HepG2 (cell line): ENCODE data around the gene MECR. TPM values are rescaled to one million over a fixed set of nuclear protein-coding genes. Genes with fewer than 3 reads are reported as not detected.
A peak's percentile ranks its signal among the peaks of the same experiment; 100 is the strongest.

Experiments
- ATAC-seq: fragments of 200-7000 bp; cut with Tn5 transposase; 3 replicates; pipeline ENCODE4 v1.9.1; 2020; ENCODE audit warnings: mild to moderate bottlenecking, moderate library complexity
- BruUV-seq: library from RNA; stranded (reverse); fragments of 400-500 nt; replicated peaks from 2 replicates; lab custom pipeline; 2021; lab: Mats Ljungman, UMichigan
- CTCF ChIA-PET: fragments of 300-600 bp; formaldehyde crosslinking; extraction: SDS; loops from one replicate; lab custom pipeline; 2021; ENCODE audit warnings: low total read pairs, inconsistent platforms, low intra/inter-chr PET ratio; lab: Yijun Ruan, JAX
- POLR2A ChIA-PET: fragments of 350-600 bp; sonication (Branson Sonifier 250); formaldehyde crosslinking; loops from one replicate; lab custom pipeline; 2020; ENCODE audit warnings: antibody characterized with exemption, inconsistent platforms; lab: Yijun Ruan, JAX
- DNase-seq: peaks from one replicate; pipeline ENCODE4 v3.0.0-alpha.2; 2015; ENCODE audit warnings: low spot score
- FAIRE-seq: peaks from 3 replicates; lab custom pipeline; 2011; peaks lifted over from hg19 to GRCh38; lab: Jason Lieb, UNC
- H2AFZ ChIP-seq: one replicate; pipeline ENCODE4 v1.6.1; 2011; ENCODE audit warnings: low read length, inconsistent platforms
- H3K27ac ChIP-seq: fragments of 300-600 bp; 3 replicates; pipeline ENCODE4 v1.8.0; 2011; ENCODE audit warnings: mixed run types, mild to moderate bottlenecking, mixed read lengths, low read length, inconsistent platforms; ENCODE audit not compliant: insufficient read depth; ENCODE audit errors: extremely low read length
- H3K27me3 ChIP-seq, 2 experiments: fragments of 200-600 bp in 1 of 2; 2 replicates in 1 of 2; 3 replicates in 1 of 2; pipeline versions ENCODE4 v1.6.0 to v1.8.0; 2011; ENCODE audit warnings: low read length in 2 of 2, mild to moderate bottlenecking in 2 of 2, moderate library complexity in 2 of 2, inconsistent platforms in 1 of 2; ENCODE audit not compliant: insufficient read depth in 2 of 2, control insufficient read depth in 1 of 2
- H3K36me3 ChIP-seq, 2 experiments: fragments of 200-600 bp in 1 of 2; replicated peaks in 1 of 2; 2 replicates in 1 of 2; 3 replicates in 1 of 2; pipeline versions ENCODE4 v1.5.1 to v1.8.0; 2011; ENCODE audit warnings: low read length in 2 of 2, inconsistent platforms in 1 of 2; ENCODE audit not compliant: insufficient read depth in 2 of 2, control insufficient read depth in 1 of 2
- H3K4me1 ChIP-seq: 2 replicates; pipeline ENCODE4 v1.5.1; 2012; ENCODE audit warnings: low read length, inconsistent platforms; ENCODE audit not compliant: insufficient read depth
- H3K4me2 ChIP-seq: 2 replicates; pipeline ENCODE4 v1.6.0; 2011; ENCODE audit warnings: low read depth, low read length, inconsistent platforms
- H3K4me3 ChIP-seq, 3 experiments: fragments of 200-600 bp in 1 of 3; sonication (generic), shearing (Covaris generic) in 1 of 3; replicated peaks in 1 of 3; 2 replicates each; pipeline ENCODE4 v1.5.1; 2011 to 2016; ENCODE audit warnings: low read length in 3 of 3, inconsistent platforms in 2 of 3, low read depth in 2 of 3, mild to moderate bottlenecking in 2 of 3, control low read depth in 1 of 3, mixed read lengths in 1 of 3; ENCODE audit not compliant: insufficient read depth in 1 of 3
- H3K79me2 ChIP-seq: one replicate; pipeline ENCODE4 v1.6.1; 2011; ENCODE audit warnings: low read length, inconsistent platforms; ENCODE audit not compliant: insufficient read depth
- H3K9ac ChIP-seq: 2 replicates; pipeline ENCODE4 v1.6.0; 2011; ENCODE audit warnings: mild to moderate bottlenecking, low read depth, low read length, inconsistent platforms; ENCODE audit not compliant: insufficient read depth
- H3K9me3 ChIP-seq: 2 replicates; pipeline ENCODE4 v1.5.1; 2012; ENCODE audit warnings: mild to moderate bottlenecking, low read length
- H4K20me1 ChIP-seq: 2 replicates; pipeline ENCODE4 v1.6.0; 2011; ENCODE audit warnings: inconsistent platforms, mild to moderate bottlenecking, low read length, moderate library complexity; ENCODE audit not compliant: insufficient read depth
- AKNA ChIP-seq: sonication (generic); formaldehyde crosslinking; IDR thresholded peaks from 2 replicates; pipeline ENCODE4 v1.4.0; 2020; ENCODE audit warnings: missing genetic modification reagents, borderline replicate concordance
- DMAP1 ChIP-seq: IDR thresholded peaks from 2 replicates; pipeline ENCODE4 v1.6.1; 2016
- ELF1 ChIP-seq: sonication (generic); formaldehyde crosslinking; IDR thresholded peaks from 2 replicates; pipeline ENCODE4 v1.4.0; 2020; ENCODE audit warnings: missing genetic modification reagents
- EZH2 ChIP-seq: conservative IDR thresholded peaks from 2 replicates; pipeline ENCODE4 v1.6.1; 2012; ENCODE audit warnings: mild to moderate bottlenecking, low read depth, low read length, moderate library complexity
- GRHL1 ChIP-seq: sonication (generic); formaldehyde crosslinking; conservative IDR thresholded peaks from 2 replicates; pipeline ENCODE4 v1.8.0; 2022; ENCODE audit warnings: missing genetic modification reagents
- PRDM15 ChIP-seq: sonication (generic); formaldehyde crosslinking; IDR thresholded peaks from 2 replicates; pipeline ENCODE4 v1.4.0; 2020; ENCODE audit warnings: missing genetic modification reagents
- RBM22 ChIP-seq: fragments of 200-400 bp; formaldehyde crosslinking; optimal IDR thresholded peaks from 2 replicates; pipeline ENCODE3; 2017; ENCODE audit warnings: mild to moderate bottlenecking, low read length, moderate library complexity
- SP4 ChIP-seq: sonication (generic); formaldehyde crosslinking; IDR thresholded peaks from 2 replicates; pipeline ENCODE4 v1.8.1; 2023; ENCODE audit warnings: mild to moderate bottlenecking, missing genetic modification reagents
- TAF15 ChIP-seq: fragments of 200-400 bp; formaldehyde crosslinking; IDR thresholded peaks from one replicate; pipeline ENCODE4 v1.6.1; 2018; ENCODE audit warnings: mild to moderate bottlenecking, low read depth, low read length; ENCODE audit not compliant: poor library complexity, severe bottlenecking
- ZNF230 ChIP-seq: sonication (generic); formaldehyde crosslinking; IDR thresholded peaks from 2 replicates; pipeline ENCODE4 v1.4.0; 2020; ENCODE audit warnings: mild to moderate bottlenecking, missing genetic modification reagents
- WGBS: methylation state at CpG from one replicate; pipeline ENCODE4 v1.1.6; 2017; ENCODE audit warnings: low lambda C conversion rate; 5-methylcytosine and 5-hydroxymethylcytosine counted together
- in situ Hi-C: cut with HindIII; loops from 2 replicates; pipeline ENCODE4 v1.10.0; 2017; ENCODE audit warnings: low pct_unique_long_range_greater_than_20kb; ENCODE audit not compliant: extremely low pct_ligation_motif_present
- intact Hi-C: fragments of 100-400 bp; cut with micrococcal nuclease; formaldehyde crosslinking; loops from one replicate; pipeline ENCODE4 v1.10.0; 2022; ENCODE audit not compliant: unreplicated experiment
- polyA plus RNA-seq, 8 experiments: library from polyadenylated mRNA; depleted of rRNA in 3 of 8; stranded (reverse) in 7 of 8; unstranded in 1 of 8; fragments of >200 nt; fragmentation: Illumina TruSeq in 4 of 8; extraction: Trizol in 4 of 8; gene quantifications; 2 replicates each; pipeline versions ENCODE4 v1.2.1 to v1.2.3, GENCODE V29; 2011 to 2016; ENCODE audit warnings: low read depth in 4 of 8, missing spikeins in 1 of 8, mixed read lengths in 1 of 8; ENCODE audit not compliant: insufficient read depth in 1 of 8
- total RNA-seq, 5 experiments: library from RNA; depleted of rRNA; stranded (reverse); fragments of >200 nt; fragmentation: Illumina TruSeq; extraction: Trizol; gene quantifications; 2 replicates each; pipeline ENCODE4 v1.2.3, GENCODE V29; 2016; ENCODE audit warnings: low read depth in 1 of 5
- TF ChIP-seq, protein P1 (sequence below): sonication (generic); formaldehyde crosslinking; IDR thresholded peaks from 2 replicates; pipeline ENCODE4 v1.5.0; 2020; ENCODE audit warnings: mild to moderate bottlenecking, missing genetic modification reagents

MECR gene
- total and polyA plus RNA-seq, 2 of the 13 experiments (the other 11 are each of a cell fraction or from before 2014, with no cell fraction given), result 18.8 to 24.9 TPM

- in situ Hi-C loops, result loop anchor here (10.0 kb wide), 1 partner anchor 1470 kb away; no protein-coding TSS in a partner anchor
- FAIRE-seq, result no peak
- intact Hi-C loops, result no loop called here
- no peak for TF ChIP-seq SP4 (CRISPR knock-in tag)
- TF ChIP-seq RBM22, result no peak
- TF ChIP-seq TAF15, result no peak
- no peak for TF ChIP-seq AKNA
- no peak for TF ChIP-seq DMAP1
- TF ChIP-seq PRDM15 (CRISPR knock-in tag), result no peak
- TF ChIP-seq ELF1, result no peak
- no peak for TF ChIP-seq GRHL1 (CRISPR knock-in tag)
- TF ChIP-seq, protein P1, sequence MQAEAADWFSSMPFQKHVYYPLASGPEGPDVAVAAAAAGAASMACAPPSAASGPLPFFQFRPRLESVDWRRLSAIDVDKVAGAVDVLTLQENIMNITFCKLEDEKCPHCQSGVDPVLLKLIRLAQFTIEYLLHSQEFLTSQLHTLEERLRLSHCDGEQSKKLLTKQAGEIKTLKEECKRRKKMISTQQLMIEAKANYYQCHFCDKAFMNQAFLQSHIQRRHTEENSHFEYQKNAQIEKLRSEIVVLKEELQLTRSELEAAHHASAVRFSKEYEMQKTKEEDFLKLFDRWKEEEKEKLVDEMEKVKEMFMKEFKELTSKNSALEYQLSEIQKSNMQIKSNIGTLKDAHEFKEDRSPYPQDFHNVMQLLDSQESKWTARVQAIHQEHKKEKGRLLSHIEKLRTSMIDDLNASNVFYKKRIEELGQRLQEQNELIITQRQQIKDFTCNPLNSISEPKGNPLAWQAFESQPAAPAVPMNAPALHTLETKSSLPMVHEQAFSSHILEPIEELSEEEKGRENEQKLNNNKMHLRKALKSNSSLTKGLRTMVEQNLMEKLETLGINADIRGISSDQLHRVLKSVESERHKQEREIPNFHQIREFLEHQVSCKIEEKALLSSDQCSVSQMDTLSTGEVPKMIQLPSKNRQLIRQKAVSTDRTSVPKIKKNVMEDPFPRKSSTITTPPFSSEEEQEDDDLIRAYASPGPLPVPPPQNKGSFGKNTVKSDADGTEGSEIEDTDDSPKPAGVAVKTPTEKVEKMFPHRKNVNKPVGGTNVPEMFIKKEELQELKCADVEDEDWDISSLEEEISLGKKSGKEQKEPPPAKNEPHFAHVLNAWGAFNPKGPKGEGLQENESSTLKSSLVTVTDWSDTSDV (CRISPR knock-in tag), result no peak
- no peak for TF ChIP-seq ZNF230
- no peak for TF ChIP-seq EZH2
Measured at GRCh38 chr1:29245261-29245660, 14.5 kb upstream of the MECR start.

More at GRCh38 chr1:29245261-29245660, 14.5 kb upstream of the MECR start:
- ATAC-seq (peak; percentile 7; the same call in 1 of the 3 replicates), DNase-seq (no peak)
- CTCF ChIA-PET, result no interaction called here
- no peak overlapping the region for H3K4me3 ChIP-seq
- H3K36me3 ChIP-seq, result no peaks in the 10 kb centered on the region
- H3K9me3 ChIP-seq, result no peaks in the 10 kb centered on the region
- H4K20me1 ChIP-seq, result peaks cover 22% of the 10 kb centered on the region
- peaks cover 30% of the 10 kb centered on the region for H3K79me2 ChIP-seq
- 89% methylated on average over 5 of the region's 6 CpGs for WGBS
- no peak overlapping the region for H3K9ac ChIP-seq
- peaks cover 45% of the 10 kb centered on the region for H3K4me1 ChIP-seq
- no peaks in the 10 kb centered on the region for H3K27me3 ChIP-seq
- no peak overlapping the region for H3K27ac ChIP-seq
- no peak overlapping the region for H3K4me2 ChIP-seq
- BruUV-seq, result no TSS peak
- H2AFZ ChIP-seq, result no peak overlapping the region
- POLR2A ChIA-PET, result no interaction called here
